HG02870 (cell line): ENCODE measurements around the gene ADAMTS17.

Source experiments
- ATAC-seq: cut with Tn5 transposase; IDR thresholded peaks from one replicate; pipeline ENCODE4 v1.9.1; 2021; ENCODE audit warnings: mild to moderate bottlenecking, moderate library complexity; ENCODE audit not compliant: unreplicated experiment

Gene ADAMTS17

GRCh38 chr15:99962006-99962561, 379.7 kb downstream of the ADAMTS17 start:
- ATAC-seq, result no peak

- ATAC-seq, result no peak
Measured at GRCh38 chr15:99961011-99961441, 380.7 kb downstream of the ADAMTS17 start.

GRCh38 chr15:99959326-99959725, 382.4 kb downstream of the ADAMTS17 start:
- ATAC-seq, result no peak

- no peak for ATAC-seq
Measured at GRCh38 chr15:99958426-99959097, 383.2 kb downstream of the ADAMTS17 start.

- ATAC-seq, result no peak
Measured at GRCh38 chr15:99957642-99958013, 384.1 kb downstream of the ADAMTS17 start.

- no peak for ATAC-seq
Measured at GRCh38 chr15:99956820-99957641, 384.7 kb downstream of the ADAMTS17 start.

GRCh38 chr15:99956022-99956775, 385.6 kb downstream of the ADAMTS17 start:
- no peak for ATAC-seq

GRCh38 chr15:99955532-99955931, 386.2 kb downstream of the ADAMTS17 start:
- ATAC-seq, result no peak

GRCh38 chr15:99955181-99955525, 386.6 kb downstream of the ADAMTS17 start:
- ATAC-seq, result no peak

- ATAC-seq, result no peak
Measured at GRCh38 chr15:99954361-99955180, 387.2 kb downstream of the ADAMTS17 start.

- ATAC-seq, result no peak
Measured at GRCh38 chr15:99953886-99954285, 387.9 kb downstream of the ADAMTS17 start.

GRCh38 chr15:99951511-99951910, 390.3 kb downstream of the ADAMTS17 start:
- ATAC-seq, result no peak

GRCh38 chr15:99944131-99944530, 397.6 kb downstream of the ADAMTS17 start:
- no peak for ATAC-seq

- ATAC-seq, result no peak
Measured at GRCh38 chr15:99943466-99943865, 398.3 kb downstream of the ADAMTS17 start.

GRCh38 chr15:99932676-99933402, 408.9 kb downstream of the ADAMTS17 start:
- no peak for ATAC-seq

- ATAC-seq, result no peak
Measured at GRCh38 chr15:99931703-99932603, 409.8 kb downstream of the ADAMTS17 start.

- no peak for ATAC-seq
Measured at GRCh38 chr15:99930696-99931095, 411.1 kb downstream of the ADAMTS17 start.

GRCh38 chr15:99929266-99929665, 412.5 kb downstream of the ADAMTS17 start:
- no peak for ATAC-seq
